ENCODE results near the gene NAA50.

NAA50 gene

DNA sequence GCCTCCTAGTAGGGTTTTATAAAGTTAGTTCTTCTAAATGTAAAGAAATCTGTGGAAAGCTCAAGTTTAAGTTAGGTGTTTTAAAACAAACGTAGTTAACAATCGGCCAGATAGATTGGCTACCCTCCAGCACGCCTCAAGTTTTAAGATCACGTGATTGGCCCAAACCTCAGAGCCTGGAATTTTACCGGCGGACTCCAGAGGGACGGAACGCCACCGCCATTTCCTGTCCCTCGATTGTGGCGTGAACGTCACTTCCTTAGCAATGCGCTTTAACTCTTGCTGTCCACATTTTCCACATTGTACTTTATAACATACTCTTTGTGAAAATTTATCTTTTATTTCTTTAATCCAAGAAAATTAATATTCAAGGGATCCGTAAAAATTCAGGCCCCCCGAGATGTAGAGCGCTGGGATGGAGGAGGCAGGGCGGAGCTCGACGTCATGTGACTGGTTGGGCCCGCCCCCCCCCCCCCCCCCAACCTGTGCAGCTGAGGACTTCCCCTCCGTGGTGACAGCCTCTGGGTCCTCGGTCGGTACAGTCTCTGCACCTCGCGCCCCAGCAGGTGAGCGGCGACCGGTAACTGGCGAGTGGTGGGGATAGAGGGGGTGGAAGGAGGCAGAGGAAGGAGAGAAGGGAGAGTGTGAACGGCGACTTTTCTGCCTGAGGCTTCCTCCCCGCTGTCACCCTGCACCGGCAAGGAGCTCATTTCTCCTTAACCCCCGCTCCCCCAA lies 666 bp upstream of the NAA50 start, which contains the start of gene ATP6V1A:
Gene ATP6V1A (plus strand): TSS at position 488 of the 735 bp plus-strand sequence. CDS start 31,719 bp downstream, outside the sequence.
- peak within 1 kb of the TSS; percentile 97 for H3K56ac ChIP-seq (ENCODE audit: low read length)
- H3K18ac ChIP-seq (ENCODE audit: low read length), result peak within 1 kb of the TSS; percentile 99
- H4K8ac ChIP-seq (ENCODE audit: low read depth, low read length), result peak within 1 kb of the TSS; percentile 100
- H3K27ac ChIP-seq (ENCODE audit: low read depth, low read length), result peak within 1 kb of the TSS; percentile 86
- H3K79me2 ChIP-seq (ENCODE audit: control insufficient read depth, insufficient read depth, low read length), result peaks cover 42% of the 10 kb centered on the region
- DNase-seq, result peak; percentile 98
- peak within 1 kb of the TSS; percentile 97 for H3K9ac ChIP-seq (ENCODE audit: low read length)
- peak within 1 kb of the TSS; percentile 73 for H3K4me3 ChIP-seq (ENCODE audit: low read length)
- peak within 1 kb of the TSS; percentile 79 for H2BK5ac ChIP-seq (ENCODE audit: low read length)
- peaks cover 6% of the 10 kb centered on the region for H3K79me1 ChIP-seq (ENCODE audit: low read length)
- no peak within 1 kb of the TSS for H2AK5ac ChIP-seq (ENCODE audit: low read length)
- no peak within 1 kb of the TSS for H2BK15ac ChIP-seq (replicated peaks; ENCODE audit: low read depth)
- H3K23ac ChIP-seq (ENCODE audit: low read length), result no peak within 1 kb of the TSS
- H3K4me1 ChIP-seq (ENCODE audit: control insufficient read depth, low read depth, low read length), result peaks cover 2% of the 10 kb centered on the region
- H3K36me3 ChIP-seq (ENCODE audit: control insufficient read depth, insufficient read depth, low read length), result no peaks in the 10 kb centered on the region
- peak within 1 kb of the TSS; percentile 44 for H4K5ac ChIP-seq (ENCODE audit: low read length)
- no peak within 1 kb of the TSS for H2BK120ac ChIP-seq (ENCODE audit: low read depth, low read length)
- H3K4ac ChIP-seq (ENCODE audit: low read depth, low read length), result peak within 1 kb of the TSS; percentile 90
- no CpG with 5 or more reads among the region's 34 CpGs for WGBS (ENCODE audit: extremely low coverage, insufficient coverage, low lambda C conversion rate)
- H3K4me2 ChIP-seq (ENCODE audit: low read length), result peak within 1 kb of the TSS; percentile 87
- no peaks in the 10 kb centered on the region for H3K27me3 ChIP-seq (ENCODE audit: insufficient read depth, low read length, poor library complexity)

DNA sequence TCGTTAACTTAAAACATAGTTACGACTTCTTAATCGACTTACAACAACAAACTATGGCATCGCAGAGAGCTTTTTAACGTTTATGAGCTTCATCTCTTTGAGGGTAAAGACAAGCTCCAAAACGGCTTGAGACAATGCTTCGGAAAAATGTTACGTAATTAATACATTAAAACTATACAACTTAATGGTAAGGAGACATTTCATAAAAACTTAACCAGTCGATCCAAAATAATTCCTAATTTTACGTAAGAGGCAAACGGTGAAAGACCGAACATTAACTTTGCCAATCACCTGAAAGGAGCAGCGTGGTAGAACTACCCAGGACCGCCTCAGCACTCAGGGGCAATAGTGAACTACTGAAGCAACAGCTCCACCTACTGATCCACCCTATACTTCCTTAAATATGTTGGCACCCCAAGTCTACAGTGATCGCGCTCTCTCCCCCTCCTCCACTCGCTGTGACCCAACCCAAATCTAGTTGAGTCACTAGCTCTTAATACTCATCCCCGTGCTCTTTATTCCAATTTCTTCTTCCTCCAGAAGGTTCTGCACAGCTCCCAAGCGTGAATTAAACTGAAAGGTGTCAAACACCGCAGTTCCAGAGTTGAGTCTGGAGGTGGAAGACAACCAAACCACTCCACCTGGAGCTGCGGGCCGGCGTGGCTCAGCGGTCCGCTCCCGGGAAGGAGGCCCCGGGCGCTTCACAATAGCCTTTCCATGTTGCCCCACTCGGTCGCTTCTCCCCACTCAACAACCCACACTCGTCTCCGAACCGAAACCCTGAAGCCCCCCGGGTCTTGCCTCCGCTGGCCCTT lies 901 bp downstream of the NAA50 start:
- peaks cover 57% of the 10 kb centered on the region for H3K79me2 ChIP-seq (ENCODE audit: control insufficient read depth, insufficient read depth, low read length)
- peak overlapping the region; percentile 97 for H3K9ac ChIP-seq (ENCODE audit: low read length)
- no peaks in the 10 kb centered on the region for H3K36me3 ChIP-seq (ENCODE audit: control insufficient read depth, insufficient read depth, low read length)
- peak overlapping the region; percentile 85 for H3K27ac ChIP-seq (ENCODE audit: low read depth, low read length)
- H2BK15ac ChIP-seq (replicated peaks; ENCODE audit: low read depth), result no peak overlapping the region
- no peak overlapping the region for H2BK120ac ChIP-seq (ENCODE audit: low read depth, low read length)
- no peak overlapping the region for H3K23ac ChIP-seq (ENCODE audit: low read length)
- DNase-seq, result peak; percentile 92
- peaks cover 7% of the 10 kb centered on the region for H3K79me1 ChIP-seq (ENCODE audit: low read length)
- H3K4me2 ChIP-seq (ENCODE audit: low read length), result peak overlapping the region; percentile 30
- no CpG with 5 or more reads among the region's 35 CpGs for WGBS (ENCODE audit: extremely low coverage, insufficient coverage, low lambda C conversion rate)
- peak overlapping the region; percentile 94 for H3K18ac ChIP-seq (ENCODE audit: low read length)
- H4K8ac ChIP-seq (ENCODE audit: low read depth, low read length), result peak overlapping the region; percentile 1
- no peak overlapping the region for H4K5ac ChIP-seq (ENCODE audit: low read length)
- H3K4me3 ChIP-seq (ENCODE audit: low read length), result peak overlapping the region; percentile 73
- H3K56ac ChIP-seq (ENCODE audit: low read length), result peak overlapping the region; percentile 97
- no peak overlapping the region for H3K4ac ChIP-seq (ENCODE audit: low read depth, low read length)
- H2AK5ac ChIP-seq (ENCODE audit: low read length), result no peak overlapping the region
- no peaks in the 10 kb centered on the region for H3K27me3 ChIP-seq (ENCODE audit: insufficient read depth, low read length, poor library complexity)
- no peak overlapping the region for H2BK5ac ChIP-seq (ENCODE audit: low read length)
- peaks cover 4% of the 10 kb centered on the region for H3K4me1 ChIP-seq (ENCODE audit: control insufficient read depth, low read depth, low read length)

- no peak overlapping the region for H3K4ac ChIP-seq (ENCODE audit: low read depth, low read length)
- H3K27me3 ChIP-seq (ENCODE audit: insufficient read depth, low read length, poor library complexity), result no peaks in the 10 kb centered on the region
- no peaks in the 10 kb centered on the region for H3K36me3 ChIP-seq (ENCODE audit: control insufficient read depth, insufficient read depth, low read length)
- H3K79me2 ChIP-seq (ENCODE audit: control insufficient read depth, insufficient read depth, low read length), result peaks cover 66% of the 10 kb centered on the region
- no peak overlapping the region for H3K4me3 ChIP-seq (ENCODE audit: low read length)
- H3K23ac ChIP-seq (ENCODE audit: low read length), result no peak overlapping the region
- H3K18ac ChIP-seq (ENCODE audit: low read length), result no peak overlapping the region
- no CpG with 5 or more reads among the region's 7 CpGs for WGBS (ENCODE audit: extremely low coverage, insufficient coverage, low lambda C conversion rate)
- no peak overlapping the region for H3K4me2 ChIP-seq (ENCODE audit: low read length)
- no peak overlapping the region for H4K8ac ChIP-seq (ENCODE audit: low read depth, low read length)
- no peak overlapping the region for H2AK5ac ChIP-seq (ENCODE audit: low read length)
- no peak overlapping the region for H2BK15ac ChIP-seq (replicated peaks; ENCODE audit: low read depth)
- no peak overlapping the region for H3K27ac ChIP-seq (ENCODE audit: low read depth, low read length)
- no peak for DNase-seq
- H3K79me1 ChIP-seq (ENCODE audit: low read length), result peaks cover 10% of the 10 kb centered on the region
- no peak overlapping the region for H3K56ac ChIP-seq (ENCODE audit: low read length)
- H4K5ac ChIP-seq (ENCODE audit: low read length), result no peak overlapping the region
- peak overlapping the region; percentile 30 for H3K9ac ChIP-seq (ENCODE audit: low read length)
- no peak overlapping the region for H2BK5ac ChIP-seq (ENCODE audit: low read length)
- H3K4me1 ChIP-seq (ENCODE audit: control insufficient read depth, low read depth, low read length), result peaks cover 4% of the 10 kb centered on the region
- no peak overlapping the region for H2BK120ac ChIP-seq (ENCODE audit: low read depth, low read length)
Observed at GRCh38 chr3:113743006-113743630, 2.9 kb downstream of the NAA50 start.

- Histone ChIP-seq H2BK5ac (ENCODE audit: low read length) (no peak overlapping the region), H3K56ac (ENCODE audit: low read length) (no peak overlapping the region), H3K9ac (ENCODE audit: low read length) (no peak overlapping the region), H3K4ac (ENCODE audit: low read depth, low read length) (no peak overlapping the region), H3K27me3 (ENCODE audit: insufficient read depth, low read length, poor library complexity) (no peaks in the 10 kb centered on the region), H3K36me3 (ENCODE audit: control insufficient read depth, insufficient read depth, low read length) (no peaks in the 10 kb centered on the region), H4K8ac (ENCODE audit: low read depth, low read length) (no peak overlapping the region), H3K4me1 (ENCODE audit: control insufficient read depth, low read depth, low read length) (peaks cover 4% of the 10 kb centered on the region), H3K4me3 (ENCODE audit: low read length) (no peak overlapping the region), H3K23ac (ENCODE audit: low read length) (no peak overlapping the region), H4K5ac (ENCODE audit: low read length) (no peak overlapping the region), H3K18ac (ENCODE audit: low read length) (no peak overlapping the region), H3K4me2 (ENCODE audit: low read length) (no peak overlapping the region), H2AK5ac (ENCODE audit: low read length) (no peak overlapping the region), H3K27ac (ENCODE audit: low read depth, low read length) (no peak overlapping the region), H2BK15ac (replicated peaks; ENCODE audit: low read depth) (no peak overlapping the region), H3K79me1 (ENCODE audit: low read length) (peaks cover 4% of the 10 kb centered on the region), H3K79me2 (ENCODE audit: control insufficient read depth, insufficient read depth, low read length) (peaks cover 78% of the 10 kb centered on the region), H2BK120ac (ENCODE audit: low read depth, low read length) (no peak overlapping the region)
- no peak for DNase-seq
- WGBS (ENCODE audit: extremely low coverage, insufficient coverage, low lambda C conversion rate), result no CpG with 5 or more reads among the region's 1 CpG
Observed at GRCh38 chr3:113741620-113742019, 4.4 kb downstream of the NAA50 start.

DNA sequence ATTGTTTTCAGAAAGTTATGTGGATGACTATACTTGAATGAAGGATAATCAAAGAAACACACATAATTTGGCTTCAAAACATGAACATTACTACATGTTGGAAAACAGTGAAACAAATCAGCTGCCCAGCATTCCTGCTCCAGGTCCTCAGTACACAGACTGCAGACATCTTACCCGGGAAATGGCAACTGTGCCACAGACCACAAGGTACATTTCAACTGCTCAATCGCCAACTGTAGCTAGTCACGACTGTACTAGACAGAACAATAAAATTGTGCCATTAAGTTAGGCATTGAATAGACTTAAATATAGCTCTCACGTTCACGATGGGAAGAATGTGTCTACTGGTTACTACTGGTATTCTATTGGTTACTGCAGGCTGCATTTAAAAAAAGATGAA lies 5.0 kb downstream of the NAA50 start:
- Histone ChIP-seq H3K36me3 (ENCODE audit: control insufficient read depth, insufficient read depth, low read length) (no peaks in the 10 kb centered on the region), H3K9ac (ENCODE audit: low read length) (peak overlapping the region; percentile 9), H3K27me3 (ENCODE audit: insufficient read depth, low read length, poor library complexity) (no peaks in the 10 kb centered on the region), H3K23ac (ENCODE audit: low read length) (no peak overlapping the region), H3K4ac (ENCODE audit: low read depth, low read length) (peak overlapping the region; percentile 12), H3K4me1 (ENCODE audit: control insufficient read depth, low read depth, low read length) (peaks cover 4% of the 10 kb centered on the region), H3K79me2 (ENCODE audit: control insufficient read depth, insufficient read depth, low read length) (peaks cover 84% of the 10 kb centered on the region), H3K79me1 (ENCODE audit: low read length) (peaks cover 4% of the 10 kb centered on the region), H2BK15ac (replicated peaks; ENCODE audit: low read depth) (no peak overlapping the region), H3K4me2 (ENCODE audit: low read length) (no peak overlapping the region), H3K56ac (ENCODE audit: low read length) (no peak overlapping the region), H3K18ac (ENCODE audit: low read length) (no peak overlapping the region), H4K5ac (ENCODE audit: low read length) (no peak overlapping the region), H2BK120ac (ENCODE audit: low read depth, low read length) (no peak overlapping the region), H4K8ac (ENCODE audit: low read depth, low read length) (no peak overlapping the region), H2BK5ac (ENCODE audit: low read length) (no peak overlapping the region), H3K27ac (ENCODE audit: low read depth, low read length) (no peak overlapping the region), H3K4me3 (ENCODE audit: low read length) (no peak overlapping the region), H2AK5ac (ENCODE audit: low read length) (no peak overlapping the region)
- DNase-seq, result no peak
- WGBS (ENCODE audit: extremely low coverage, insufficient coverage, low lambda C conversion rate), result no CpG with 5 or more reads among the region's 5 CpGs
